Gastrocnemius medialis (tissue), 4 donors: ENCODE results near the gene ZNF556.
"Not testable (repeated sequence)": the region's sequence is repeated elsewhere in the genome, so short reads cannot be mapped to it uniquely, and the experiment has no call there.

ENCODE experiments used
- CTCF ChIP-seq, 5 experiments: fragments of 450-650 bp in 3 of 5; fragments of 200-600 bp in 2 of 5; sonication (generic) in 2 of 5; IDR thresholded peaks in 4 of 5; conservative IDR thresholded peaks in 1 of 5; 1 replicate in 4 of 5; 2 replicates in 1 of 5; pipeline ENCODE4 v1.5.1; 2016 to 2019; ENCODE audit warnings: antibody characterized with exemption in 5 of 5, mild to moderate bottlenecking in 3 of 5, moderate library complexity in 3 of 5
- POLR2A ChIP-seq, 2 donors: fragments of 450-650 bp; IDR thresholded peaks; one replicate each; pipeline ENCODE4 v1.6.1; 2017; ENCODE audit warnings: antibody characterized with exemption in 2 of 2, mild to moderate bottlenecking in 2 of 2, moderate library complexity in 2 of 2

GRCh38 chr19:2890531-2890930 lies 23.4 kb downstream of the ZNF556 start:
- TF ChIP-seq CTCF (IDR thresholded peaks at IDR 0.05 in 4 of 5, conservative IDR thresholded peaks at IDR 0.05 in 1 of 5); POLR2A (IDR thresholded peaks at IDR 0.05): not testable (repeated sequence)
